Hematopoietic multipotent progenitor cell treated with erythropoietin and hydrocortisone succinate and interleukin-3 and kit ligand, for 4 days (in vitro differentiated cells): ENCODE measurements around the gene RPE65.
"Not testable (repeated sequence)": the region's sequence is repeated elsewhere in the genome, so short reads cannot be mapped to it uniquely, and the experiment has no call there.

Experiments used
- DNase-seq: peaks from one replicate; pipeline ENCODE4 v3.0.0-alpha.2; 2015

The RPE65 gene

DNA sequence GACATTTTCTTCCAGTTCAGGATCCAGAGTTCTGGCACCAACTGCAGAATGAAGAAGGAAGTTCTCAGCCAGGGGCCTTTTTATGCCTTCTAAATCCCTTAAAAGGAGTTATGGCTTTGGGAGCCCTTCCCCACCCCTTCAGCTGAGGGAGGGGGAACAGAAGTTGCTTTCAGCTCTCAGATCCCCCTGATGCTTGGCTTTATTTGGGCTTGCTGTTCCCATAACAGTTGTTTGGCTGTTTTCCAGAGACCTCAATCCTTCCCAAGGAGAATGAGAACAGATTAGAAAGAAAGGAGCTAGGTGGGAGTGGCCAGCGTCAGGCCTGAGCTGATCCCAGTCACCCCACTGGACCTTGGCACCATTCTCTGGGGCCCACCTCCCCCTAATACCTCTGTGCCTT, at the start of gene RPE65:
Gene RPE65, minus strand, starts transcription at position 54 of the 400 bp plus-strand sequence. Its CDS starts 49 bp downstream, at position 5.
- DNase-seq: no peak

GRCh38 chr1:68497358-68497698, 47.6 kb upstream of the RPE65 start:
- DNase-seq: no peak

DNA sequence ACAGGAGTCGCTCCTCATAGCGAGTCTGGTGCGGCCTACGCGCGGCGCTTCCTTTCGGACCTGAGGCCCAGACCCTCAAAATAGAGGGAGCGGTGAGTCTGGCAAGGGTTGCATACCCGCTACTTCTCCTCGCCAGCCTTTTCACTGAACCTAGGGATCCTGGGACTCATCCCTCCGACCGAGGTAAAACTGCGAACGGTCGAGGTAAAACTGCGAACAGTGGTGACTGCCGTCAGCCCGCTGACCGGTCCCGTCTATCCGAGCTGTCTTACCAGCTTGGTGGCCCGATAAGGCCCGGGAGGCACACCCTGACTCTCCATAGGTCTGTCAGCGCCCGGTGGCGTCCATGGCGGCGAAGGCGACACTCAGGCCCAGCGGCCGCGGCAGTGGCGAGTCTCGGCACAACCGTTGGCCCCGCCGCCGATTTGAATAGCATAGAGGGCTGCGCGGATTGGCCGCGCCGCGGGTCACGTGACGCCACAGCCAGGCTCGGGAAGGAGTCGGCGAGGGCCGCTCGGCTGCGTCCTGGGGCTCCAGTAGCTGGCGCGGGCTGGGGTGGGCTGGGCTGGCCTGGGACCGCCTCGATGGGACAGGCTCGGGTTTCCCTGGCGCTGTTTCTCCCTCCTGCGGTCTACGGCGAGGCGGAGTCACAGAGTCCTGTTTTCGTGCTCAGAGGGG, 47.1 kb upstream of the RPE65 start, which contains the start of gene DEPDC1:
Gene DEPDC1, minus strand, starts transcription at position 403 of the 678 bp plus-strand sequence. Its CDS starts 83 bp downstream, at position 320.
- DNase-seq: peak; percentile 97

- DNase-seq: peak; percentile 49
Observed at GRCh38 chr1:68495968-68496679, 46.4 kb upstream of the RPE65 start.

DNA sequence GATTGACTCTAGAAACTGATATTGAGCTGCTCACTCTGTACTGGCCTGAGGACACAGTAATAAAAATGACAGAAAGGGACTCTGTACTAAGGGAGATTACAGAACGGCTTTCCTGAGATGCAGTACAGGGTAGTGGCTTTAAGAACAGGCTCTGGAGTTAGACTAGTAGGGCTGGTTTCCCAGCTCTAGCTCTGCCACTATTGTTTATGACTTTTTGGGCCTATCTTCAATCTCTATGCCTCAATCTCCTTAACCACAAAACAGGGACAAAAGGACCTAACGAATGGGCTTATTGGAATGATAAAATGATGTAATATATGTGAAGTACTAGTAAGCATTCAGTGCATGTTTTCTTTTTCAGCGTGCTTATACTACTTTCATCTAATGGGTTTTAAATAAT, 45.8 kb upstream of the RPE65 start:
- peak; percentile 18 for DNase-seq

DNA sequence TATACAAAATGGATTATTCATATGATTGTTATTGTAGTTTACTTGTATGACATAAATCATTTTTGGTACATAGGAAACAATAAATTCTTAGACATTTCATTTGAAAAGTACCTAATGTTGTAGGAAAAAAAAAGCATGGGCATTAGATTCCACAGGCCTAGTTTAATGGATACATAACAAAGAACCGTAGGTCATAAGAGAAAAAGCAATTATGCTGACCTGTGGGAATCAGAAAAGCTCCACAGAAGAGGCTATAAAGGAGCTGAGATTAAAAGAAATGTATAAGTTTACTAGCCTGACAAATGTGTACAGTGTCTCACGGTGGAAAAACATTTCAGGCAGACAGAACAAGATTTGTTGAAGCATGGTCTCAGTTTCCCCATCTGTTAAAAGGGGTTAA, 43.4 kb upstream of the RPE65 start:
- DNase-seq: no peak

- not testable (repeated sequence) for DNase-seq
Observed at GRCh38 chr1:68492255-68492654, 42.5 kb upstream of the RPE65 start.

DNA sequence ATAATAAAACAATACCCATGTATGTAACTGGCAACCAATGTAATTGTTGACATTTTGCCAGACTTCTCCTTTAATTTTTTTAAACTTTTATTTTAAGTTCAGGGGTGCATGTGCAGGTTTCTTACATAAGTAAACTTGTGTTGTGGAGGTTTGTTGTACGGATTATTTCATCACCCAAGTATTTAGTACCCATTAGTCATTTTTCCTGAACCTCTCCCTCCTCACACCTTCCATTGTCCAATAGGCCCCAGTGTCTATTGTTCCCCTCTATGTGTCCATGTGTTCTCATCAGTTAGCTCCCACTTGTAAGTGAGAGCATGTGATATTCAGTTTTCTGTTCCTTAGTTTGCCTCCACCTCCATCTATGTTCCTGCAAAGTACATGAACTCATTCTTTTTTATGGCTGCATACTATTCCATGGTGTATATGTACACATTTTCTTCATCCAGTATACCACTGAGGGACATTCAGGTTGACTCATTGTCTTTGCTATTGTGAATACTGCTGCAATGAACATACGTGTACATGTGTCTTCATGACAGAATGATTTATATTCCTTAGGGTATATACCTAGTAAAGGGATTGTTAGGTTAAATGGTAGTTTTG, 40.4 kb upstream of the RPE65 start:
- no peak for DNase-seq

DNA sequence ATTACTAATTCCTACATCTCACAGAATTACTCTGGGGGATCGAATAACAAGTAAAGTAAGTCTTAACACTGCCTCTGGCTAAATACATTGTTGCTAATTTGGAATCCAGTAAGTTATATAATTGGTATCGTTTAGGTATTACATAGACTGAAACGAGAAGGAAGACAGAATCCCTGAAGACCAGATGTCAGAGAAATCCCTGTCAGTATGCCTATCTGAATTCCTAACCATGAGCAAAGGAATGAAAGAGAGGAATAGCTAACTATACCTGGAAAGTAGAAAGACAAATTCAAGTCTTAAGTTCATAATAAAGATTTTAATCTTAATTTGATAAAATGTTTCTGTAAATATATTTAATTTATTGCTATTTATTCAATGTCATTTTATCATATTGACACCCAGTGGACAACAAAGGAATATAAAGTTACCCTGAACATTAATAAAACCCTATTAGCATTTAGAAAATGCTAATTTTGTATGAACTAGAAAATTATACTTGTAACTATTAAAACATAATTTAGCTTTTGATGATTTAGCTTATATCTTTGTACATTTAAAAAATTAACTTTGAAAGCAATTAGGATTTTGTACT, 35.8 kb upstream of the RPE65 start:
- DNase-seq: no peak

DNA sequence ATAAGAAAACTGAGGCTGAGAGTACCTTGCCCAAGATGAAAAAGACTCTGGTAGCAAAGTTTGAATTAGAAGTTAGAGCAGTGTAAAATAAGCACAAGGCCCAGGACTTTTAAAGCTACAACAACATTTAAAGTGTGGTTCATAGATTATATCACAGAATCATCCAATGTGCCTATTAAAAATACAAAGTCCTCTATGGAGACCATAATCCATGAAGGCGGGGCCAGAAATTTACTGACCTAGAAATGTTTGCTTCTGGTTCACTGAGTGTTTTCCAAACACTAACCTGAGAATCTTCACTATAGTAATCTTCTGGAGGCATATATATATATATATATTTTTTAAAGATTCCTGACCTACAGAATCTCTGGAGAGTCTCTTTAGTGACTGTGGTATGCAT, 34.9 kb upstream of the RPE65 start:
- no peak for DNase-seq

- peak; percentile 18 for DNase-seq
Observed at GRCh38 chr1:68481041-68481440, 31.3 kb upstream of the RPE65 start.

DNA sequence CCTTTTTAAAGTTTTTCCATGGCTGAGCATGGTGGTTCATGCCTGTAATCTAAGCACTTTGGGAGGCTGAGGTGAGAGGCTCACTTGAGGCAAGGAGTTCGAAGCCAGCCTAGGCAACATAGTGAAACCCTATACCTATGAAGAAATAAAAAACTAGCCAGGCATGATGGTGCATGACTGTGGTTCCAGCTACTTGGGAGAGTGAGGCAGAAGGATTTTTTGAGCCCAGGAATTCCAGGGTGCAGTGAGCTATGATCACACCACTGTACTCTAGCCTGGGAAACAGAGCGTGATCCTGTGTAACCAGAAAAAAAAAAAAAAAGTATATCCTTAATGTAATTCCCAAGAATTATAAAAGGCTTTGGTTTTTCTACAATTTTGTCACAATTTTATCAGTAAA, 29.7 kb upstream of the RPE65 start:
- DNase-seq: no peak

GRCh38 chr1:68478662-68479061, 28.9 kb upstream of the RPE65 start:
- no peak for DNase-seq

- DNase-seq: not testable (repeated sequence)
Observed at GRCh38 chr1:68476626-68477025, 26.9 kb upstream of the RPE65 start.

DNA sequence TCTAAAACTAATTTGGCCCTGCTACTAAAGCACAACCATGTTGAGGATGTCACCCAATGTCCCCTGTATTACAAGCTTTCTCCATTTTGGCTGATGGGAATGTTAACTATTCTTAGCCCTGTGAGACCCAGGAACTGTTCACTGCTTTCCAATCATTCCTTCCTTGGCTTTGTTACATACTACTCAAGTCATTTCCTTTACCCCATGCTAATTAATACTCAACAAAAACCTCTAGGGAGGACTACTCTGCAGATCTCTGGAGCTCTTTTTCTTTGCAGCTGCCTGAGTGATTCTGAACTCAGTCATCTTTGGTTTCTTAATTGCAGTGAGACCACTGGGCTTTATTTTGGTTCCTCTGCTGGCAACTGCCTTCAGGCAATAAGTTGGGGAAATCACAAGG, 23.3 kb upstream of the RPE65 start:
- no peak for DNase-seq

GRCh38 chr1:68470388-68470970, 20.7 kb upstream of the RPE65 start:
- peak; percentile 44 for DNase-seq

GRCh38 chr1:68464891-68465290, 15.1 kb upstream of the RPE65 start:
- no peak for DNase-seq

DNA sequence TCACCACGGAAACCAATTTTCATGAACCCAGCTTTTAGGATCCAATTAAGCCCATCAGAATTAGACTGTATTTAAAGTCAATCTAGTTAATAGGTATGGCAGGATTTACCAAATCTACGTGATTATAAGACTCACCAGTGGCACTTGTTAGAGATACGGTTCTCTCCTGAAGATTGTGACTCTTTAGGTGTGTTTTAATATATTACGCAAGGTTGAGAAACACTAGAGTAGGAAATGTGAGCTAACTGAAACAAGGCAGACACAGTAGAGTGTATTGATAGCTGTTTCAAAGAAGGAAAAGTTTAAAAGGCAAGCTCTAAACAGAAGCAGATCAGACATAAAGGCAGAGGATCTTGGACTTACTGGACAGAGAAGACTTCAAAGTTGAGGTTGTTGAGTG, 11.2 kb upstream of the RPE65 start:
- DNase-seq: no peak

- no peak for DNase-seq
Observed at GRCh38 chr1:68459796-68460195, 10.0 kb upstream of the RPE65 start.

DNA sequence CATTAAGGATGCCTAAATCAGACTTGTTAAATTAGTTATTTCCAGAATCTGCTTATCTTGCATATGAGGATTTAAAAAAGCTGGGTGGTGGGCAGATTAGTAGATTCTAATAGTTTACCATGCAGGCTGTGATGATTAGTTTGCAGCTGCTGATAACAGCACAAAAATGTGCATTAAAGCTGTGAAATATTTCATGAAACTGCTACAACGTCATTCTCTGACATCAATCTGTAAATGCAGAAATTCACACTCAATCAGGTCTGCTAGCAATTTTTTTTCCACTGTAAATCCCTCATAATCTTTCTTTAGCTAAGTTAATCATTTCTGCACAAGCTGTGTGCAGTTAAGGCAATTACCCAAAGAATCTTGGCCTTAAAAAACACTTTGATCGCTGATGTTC, 9.3 kb upstream of the RPE65 start:
- DNase-seq: no peak

DNA sequence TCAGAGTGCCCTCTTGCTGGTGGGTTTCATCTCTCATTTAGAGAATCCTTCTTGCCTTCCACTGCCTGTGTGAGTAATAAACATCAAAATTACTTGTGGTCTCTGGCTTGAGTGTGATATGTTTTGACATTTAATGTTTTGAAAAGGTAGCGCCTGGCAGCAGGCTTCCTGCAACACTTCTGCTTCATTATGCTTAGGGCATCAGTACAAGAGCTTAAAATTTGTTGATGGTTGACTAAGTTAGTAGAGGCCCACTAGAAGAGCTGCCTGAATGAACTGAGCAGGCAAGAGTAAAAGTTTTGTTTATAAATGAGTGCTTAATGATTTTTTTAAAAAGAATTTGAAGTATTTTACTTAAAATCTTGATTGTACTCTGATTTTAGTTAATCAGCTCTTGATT, 6.4 kb upstream of the RPE65 start:
- DNase-seq: no peak

GRCh38 chr1:68454534-68454933, 4.8 kb upstream of the RPE65 start:
- DNase-seq: peak; percentile 10

DNA sequence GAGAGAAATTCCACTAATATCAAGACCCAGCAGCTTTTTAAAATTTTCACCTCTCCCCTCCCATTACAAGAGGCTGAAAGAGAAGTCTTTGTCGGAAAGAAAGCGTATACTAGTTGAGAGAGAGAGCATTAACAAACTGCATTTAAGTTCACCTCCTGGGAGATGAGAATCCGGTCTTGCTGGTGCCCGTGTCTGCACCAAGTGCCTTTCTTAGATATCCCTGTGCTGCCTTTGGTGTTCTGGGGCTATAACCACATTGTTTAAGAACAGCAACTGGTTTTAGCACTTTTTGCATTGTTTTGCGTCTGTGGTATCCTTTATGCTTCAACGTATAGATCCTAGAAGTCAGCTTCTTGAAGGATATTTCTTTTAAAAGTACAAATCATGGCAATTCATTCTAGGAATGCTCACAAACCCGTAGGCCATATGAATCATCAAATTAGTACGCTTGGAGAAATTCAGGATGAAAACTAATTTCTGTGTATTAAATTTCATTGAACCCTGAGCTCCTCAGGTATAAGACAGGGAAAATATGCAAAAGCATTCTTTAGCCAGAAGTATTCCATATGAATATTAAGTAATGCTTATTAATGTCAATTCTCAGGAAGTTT, 3.4 kb upstream of the RPE65 start:
- DNase-seq: no peak
